Activated CD4-positive, alpha-beta T cell treated with anti-CD3 and anti-CD28 coated beads, Interleukin-2, amount 50 U/mL, for 16 hours (primary cell): ENCODE measurements around the gene CCDC40.

Experiments
- DNase-seq: peaks from one replicate; pipeline ENCODE4 v3.0.0-alpha.2; 2020

CCDC40 gene

GRCh38 chr17:80002070-80002641, 34.3 kb upstream of the CCDC40 start:
- no peak for DNase-seq

DNA sequence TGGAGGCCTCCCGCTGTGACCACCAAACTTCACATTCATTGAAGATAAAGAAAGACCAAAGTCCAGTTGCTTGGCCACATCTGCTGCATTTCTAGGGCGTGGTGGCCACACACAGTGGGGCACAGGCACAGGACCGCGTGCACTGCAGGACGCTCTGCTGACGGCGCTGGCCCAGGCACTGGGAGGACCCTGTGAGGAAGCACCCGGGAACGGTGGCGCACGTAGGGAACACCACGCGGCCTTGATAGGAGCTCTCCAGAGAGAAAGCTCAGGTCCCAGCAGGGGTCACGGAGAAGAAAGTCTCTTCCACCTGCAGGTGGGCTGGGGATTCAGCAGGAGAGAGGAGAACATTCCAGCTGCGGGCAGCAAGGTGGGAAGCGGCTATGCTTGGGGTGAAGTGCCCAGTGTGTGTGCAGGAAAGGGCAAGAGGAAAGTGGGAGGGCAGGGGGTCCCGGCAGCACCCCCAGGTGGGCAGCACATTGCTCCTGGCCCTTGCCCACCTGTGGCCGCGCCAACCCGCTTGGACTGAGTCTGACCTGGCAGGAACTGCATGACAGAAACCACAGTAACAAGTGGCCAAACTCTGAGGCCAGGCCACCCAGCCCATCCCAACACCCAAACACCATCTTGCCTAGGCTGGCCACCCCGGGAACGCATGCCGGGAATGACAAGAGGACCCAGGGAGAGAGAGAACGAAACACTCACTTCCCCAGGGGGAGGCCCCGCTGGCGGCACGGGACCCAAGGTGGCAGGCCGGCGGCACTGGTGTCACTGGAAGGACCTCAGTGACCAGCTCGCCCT, 33.6 kb upstream of the CCDC40 start:
- DNase-seq = no peak

- no peak for DNase-seq
Observed at GRCh38 chr17:80003969-80004368, 32.5 kb upstream of the CCDC40 start.

GRCh38 chr17:80005360-80006338, 30.8 kb upstream of the CCDC40 start:
- peak; percentile 58 for DNase-seq

DNA sequence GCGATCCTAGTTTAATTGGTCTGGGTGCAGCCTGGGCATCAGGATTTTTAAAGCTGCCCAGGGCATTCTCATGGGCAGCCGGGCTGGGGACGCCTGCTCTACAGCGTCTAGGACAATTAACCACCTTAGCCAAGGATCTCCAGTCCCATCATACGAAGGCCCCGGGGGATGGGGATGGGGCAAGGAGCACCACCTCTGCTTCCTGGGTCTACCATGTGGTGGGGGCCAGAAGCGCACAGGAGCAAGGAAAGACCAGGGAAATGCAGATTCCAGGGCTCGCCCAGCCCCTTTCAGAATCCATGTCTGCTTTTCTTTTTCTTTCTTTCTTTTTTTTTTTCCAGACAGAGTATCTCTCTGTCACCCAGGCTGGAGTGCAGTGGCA, 30.1 kb upstream of the CCDC40 start:
- DNase-seq = no peak

DNA sequence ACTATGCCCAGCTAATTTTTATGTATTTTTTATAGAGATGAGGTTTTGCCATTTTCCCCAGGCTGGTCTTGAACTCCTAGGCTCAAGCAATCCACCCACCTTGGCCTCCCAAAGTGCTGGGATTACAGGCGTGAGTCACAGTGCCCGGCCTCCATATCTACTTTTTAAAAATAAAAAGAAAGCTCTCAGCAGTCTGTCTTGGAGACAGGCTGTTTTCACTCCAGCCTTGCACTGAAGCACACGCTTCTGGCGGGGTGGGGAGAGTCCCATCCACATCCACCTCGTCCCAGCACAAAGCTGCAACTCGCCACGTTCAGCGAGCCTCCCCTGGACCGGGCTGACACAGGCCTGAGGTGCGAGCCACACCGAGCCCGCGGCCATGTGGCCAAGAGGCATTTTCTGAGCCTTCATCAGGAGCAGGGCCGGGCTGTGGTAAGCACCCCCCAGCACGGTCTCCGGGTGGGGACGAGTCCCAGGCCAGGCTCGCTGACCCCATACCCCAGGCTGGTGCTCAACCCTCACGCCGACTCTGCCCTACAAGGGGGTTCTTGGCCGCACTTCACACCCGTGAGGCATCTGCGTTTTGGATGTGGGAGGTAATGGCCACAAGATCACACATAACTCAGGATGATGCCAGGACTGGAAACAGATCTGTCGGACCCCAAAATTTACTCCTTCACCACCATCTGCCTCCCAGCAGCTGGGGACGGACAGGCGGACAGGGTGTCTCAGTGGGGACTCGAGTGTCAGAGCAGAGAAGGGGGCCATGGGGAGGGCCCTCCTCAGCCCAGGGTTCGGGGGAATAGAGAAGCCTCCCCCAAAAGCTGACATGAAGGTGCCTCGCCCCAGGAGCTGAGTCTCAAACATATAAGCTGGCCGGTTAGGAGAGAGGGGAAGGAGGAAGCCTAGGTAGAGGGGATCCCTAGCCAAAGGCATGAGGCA, 29.4 kb upstream of the CCDC40 start:
- DNase-seq = no peak

DNA sequence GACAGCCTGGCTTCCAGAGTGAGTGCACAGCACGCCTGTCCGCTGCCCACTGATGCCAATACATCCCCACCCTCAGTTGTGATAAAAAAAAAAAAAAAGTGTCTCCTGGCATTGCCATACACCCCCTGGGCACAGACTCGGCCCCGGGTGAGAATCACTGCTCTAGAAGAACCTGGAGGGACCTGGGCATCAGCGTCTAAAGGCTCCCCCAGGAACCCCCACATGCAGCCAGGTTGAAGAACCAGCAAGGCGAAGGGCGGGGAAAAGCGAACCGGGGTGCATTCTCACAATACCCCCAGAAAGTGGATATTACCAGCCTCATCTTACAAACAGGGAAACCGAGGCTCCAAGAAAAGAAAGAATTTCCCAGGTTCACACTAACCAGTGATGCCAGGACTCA, 28.5 kb upstream of the CCDC40 start:
- DNase-seq = no peak

DNA sequence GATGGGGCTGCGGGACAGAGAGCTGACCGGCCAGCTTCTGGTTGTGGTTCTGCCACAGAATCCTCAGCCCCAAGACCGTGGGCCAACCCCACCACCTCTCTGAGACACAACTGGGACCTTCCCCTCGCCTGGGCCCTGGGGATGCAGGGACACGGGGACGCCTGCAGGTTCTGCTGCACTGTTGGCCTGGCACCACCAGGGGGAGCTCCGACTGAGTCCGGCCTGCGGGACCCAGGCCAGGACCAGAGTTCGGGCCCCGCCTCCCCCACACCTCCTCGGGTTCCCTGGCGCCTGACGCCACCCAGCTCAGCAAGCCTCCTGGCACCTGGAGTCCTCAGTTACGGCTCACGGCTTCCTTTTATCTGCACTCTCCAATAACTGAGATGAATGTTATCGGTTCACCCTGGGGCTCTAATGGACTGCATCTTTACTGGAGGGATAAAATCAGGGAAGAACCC, 28.0 kb upstream of the CCDC40 start:
- DNase-seq = peak; percentile 83

- no peak for DNase-seq
Observed at GRCh38 chr17:80008848-80009247, 27.6 kb upstream of the CCDC40 start.

- no peak for DNase-seq
Observed at GRCh38 chr17:80009391-80010282, 26.8 kb upstream of the CCDC40 start.

DNA sequence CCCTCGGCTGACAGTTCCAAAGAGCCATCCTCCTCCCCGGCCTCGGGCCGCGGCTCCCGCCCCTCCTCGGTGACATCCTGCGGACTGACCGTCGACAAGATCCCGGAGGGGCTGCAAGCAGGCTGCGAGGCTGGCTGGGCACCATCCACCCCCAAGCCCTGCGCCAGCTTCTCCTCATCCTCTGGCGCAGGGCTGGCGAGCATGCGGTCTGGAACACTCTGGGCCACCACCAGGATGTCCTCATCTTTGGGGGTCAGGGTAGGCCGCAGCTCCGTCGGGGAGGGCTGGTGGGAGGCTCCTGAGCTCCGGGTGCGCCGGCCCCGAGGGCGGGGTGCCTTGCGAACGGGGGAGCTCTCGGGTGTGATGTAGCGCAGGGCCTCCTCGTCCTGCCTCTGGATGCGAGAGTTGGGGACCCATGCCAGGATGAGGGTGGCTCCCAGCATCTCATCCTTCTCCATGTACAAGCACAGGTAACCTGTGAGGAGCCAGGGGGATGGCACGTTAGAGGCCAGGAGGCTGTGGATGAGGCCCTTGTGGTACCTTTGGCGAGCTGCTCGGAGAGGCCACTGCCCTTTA, 26.1 kb upstream of the CCDC40 start:
- DNase-seq = no peak

- no peak for DNase-seq
Observed at GRCh38 chr17:80011989-80012555, 24.4 kb upstream of the CCDC40 start.

GRCh38 chr17:80012765-80013741, 23.4 kb upstream of the CCDC40 start:
- no peak for DNase-seq

DNA sequence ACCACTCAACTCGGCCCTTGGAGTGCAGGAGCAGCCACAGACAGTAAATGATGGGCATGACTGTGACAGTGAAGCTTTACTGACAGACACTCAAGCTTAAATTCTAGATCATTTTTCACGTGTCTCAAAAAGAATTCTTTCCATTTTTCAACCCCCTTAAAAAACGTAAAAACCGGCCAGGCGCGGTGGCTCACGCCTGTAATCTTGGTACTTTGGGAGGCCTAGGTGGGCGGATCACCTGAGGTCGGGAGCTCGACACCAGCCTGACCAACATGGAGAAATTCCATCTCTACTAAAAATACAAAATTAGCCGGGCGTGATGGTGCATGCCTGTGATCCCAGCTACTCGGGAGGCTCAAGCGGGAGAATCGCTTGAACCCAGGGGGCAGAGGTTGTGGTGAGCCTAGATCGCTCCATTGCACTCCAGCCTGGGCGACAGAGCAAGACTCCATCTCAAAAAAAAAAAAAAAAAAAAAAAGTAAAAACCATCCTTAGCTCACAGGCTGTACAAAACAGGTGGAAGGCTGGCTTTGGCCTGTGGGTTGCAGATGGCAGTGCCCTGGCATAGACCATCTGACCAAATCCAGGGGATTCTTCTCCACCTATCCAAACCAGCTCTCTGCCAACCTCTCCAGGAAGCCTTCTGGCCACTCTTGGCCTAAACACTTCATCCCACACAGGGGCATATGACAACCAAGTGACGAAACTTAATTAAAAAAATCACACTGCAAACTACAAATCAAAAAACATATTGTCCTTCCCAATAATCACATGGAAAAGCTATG, 19.0 kb upstream of the CCDC40 start:
- DNase-seq = no peak

DNA sequence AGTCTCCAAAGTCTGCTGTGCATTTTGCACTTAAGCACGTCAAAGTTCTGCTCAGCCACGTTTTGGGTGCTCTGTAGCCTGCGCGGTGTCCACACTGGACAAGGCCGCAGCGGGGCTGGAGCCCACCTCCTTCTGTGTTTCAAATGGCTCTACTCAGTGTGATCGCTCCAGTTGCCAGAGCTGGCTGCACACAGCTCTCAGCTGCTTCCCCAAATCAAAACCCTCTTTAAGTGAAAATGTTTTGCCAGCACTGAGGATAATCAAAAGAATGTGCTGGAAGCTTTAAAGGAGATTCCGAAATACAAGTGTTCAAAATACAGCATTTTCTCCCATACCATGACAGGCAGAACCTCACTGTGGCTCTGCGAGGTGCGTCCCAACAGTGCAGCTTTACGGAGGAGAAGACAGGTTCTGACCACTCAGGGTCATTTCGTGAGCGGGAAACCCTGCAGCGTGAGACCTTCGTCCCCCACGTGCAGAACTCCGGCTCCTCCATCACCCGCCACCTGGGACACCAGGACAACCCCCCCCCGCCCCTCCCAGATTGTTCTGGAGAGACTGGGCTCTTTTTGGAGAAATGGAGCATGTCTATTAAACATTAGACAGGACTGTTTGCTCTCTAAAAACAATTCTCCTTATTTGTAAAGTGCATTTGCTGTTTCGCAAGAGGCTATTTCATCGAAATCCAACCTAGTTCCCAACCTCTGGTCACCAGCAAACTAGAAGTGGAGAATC, 17.4 kb upstream of the CCDC40 start:
- DNase-seq = no peak

DNA sequence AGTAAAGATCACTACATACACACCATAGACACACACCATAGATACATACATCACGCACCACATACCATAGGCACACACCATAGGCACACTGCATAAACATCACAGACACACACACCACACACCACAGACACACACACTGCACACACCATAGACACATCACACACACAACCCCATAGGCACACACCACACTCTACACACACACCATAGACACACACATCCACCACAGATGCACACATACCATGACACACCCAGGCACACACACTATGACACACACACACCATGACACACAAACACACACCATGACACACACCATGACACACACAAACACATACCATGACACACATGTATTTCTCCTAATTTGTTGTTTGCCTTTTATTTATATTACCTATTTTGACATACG, 14.8 kb upstream of the CCDC40 start:
- no peak for DNase-seq

DNA sequence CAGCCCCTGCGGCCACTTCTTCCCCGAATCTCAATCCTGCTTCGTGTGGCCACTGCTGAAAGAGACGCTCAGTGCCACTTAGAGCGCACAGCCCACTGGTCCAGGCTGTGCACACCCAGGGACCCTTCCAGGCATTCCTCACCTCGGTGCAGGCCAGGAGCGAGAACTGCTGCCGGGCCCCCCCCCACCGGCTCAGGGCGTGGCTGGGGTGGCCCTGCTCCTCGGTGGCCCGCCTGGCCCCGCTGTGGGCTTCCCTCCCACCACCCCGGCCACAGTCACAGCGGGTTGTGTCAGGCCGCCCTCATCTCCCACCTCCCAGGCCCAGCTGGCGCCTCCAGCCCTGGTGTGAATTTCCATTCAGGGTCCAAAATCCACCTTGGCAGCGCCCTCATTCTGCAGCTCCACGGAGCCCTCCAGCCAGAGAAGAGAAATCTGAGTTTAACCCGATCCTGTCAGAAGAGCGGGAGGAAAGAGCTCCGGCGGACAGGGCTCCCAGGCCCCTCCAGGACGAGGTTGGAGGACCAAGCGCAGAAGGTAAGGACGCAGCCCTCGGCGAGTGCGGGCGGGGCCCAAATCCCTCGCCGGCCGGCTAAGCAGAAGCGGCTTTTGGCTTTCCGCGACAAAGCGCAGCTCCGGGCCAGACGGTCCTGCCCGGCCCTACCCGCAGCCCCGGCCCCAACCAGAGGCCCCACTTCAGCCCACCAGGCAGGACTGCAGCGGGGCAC, 12.8 kb upstream of the CCDC40 start:
- no peak for DNase-seq
